Measurements from ENCODE around the gene C16orf89. TPM values are rescaled to one million over a fixed set of nuclear protein-coding genes. Genes with fewer than 3 reads are reported as not detected.
A peak's percentile ranks its signal among the peaks of the same experiment; 100 is the strongest.
"Not testable (repeated sequence)": the region's sequence is repeated elsewhere in the genome, so short reads cannot be mapped to it uniquely, and the experiment has no call there.

C16orf89 gene
- total and polyA plus RNA-seq, 7 donors, result 2.5 to 15.7 (median 6.6) TPM

- Histone ChIP-seq H3K27ac (no peak overlapping the region), H3K9me3 (no peaks in the 10 kb centered on the region), H3K4me3 (no peak overlapping the region), H3K27me3 (no peaks in the 10 kb centered on the region), H3K36me3 (peaks cover 6 to 75% (median 28%) of the 10 kb centered on the region in 4 donors), H3K4me1 (peaks cover 0 to 9% (median 6%) of the 10 kb centered on the region in 4 donors)
- intact Hi-C loops (cut with DNase I), result no loop called here
- 98% methylated on average over 13 of the region's 13 CpGs for WGBS, 2 donors
- TF ChIP-seq EP300 (IDR thresholded peaks at IDR 0.05) (no peak), POLR2AphosphoS5 (IDR thresholded peaks at IDR 0.05) (no peak), POLR2A (IDR thresholded peaks at IDR 0.05) (no peak)
- TF ChIP-seq, protein P1, sequence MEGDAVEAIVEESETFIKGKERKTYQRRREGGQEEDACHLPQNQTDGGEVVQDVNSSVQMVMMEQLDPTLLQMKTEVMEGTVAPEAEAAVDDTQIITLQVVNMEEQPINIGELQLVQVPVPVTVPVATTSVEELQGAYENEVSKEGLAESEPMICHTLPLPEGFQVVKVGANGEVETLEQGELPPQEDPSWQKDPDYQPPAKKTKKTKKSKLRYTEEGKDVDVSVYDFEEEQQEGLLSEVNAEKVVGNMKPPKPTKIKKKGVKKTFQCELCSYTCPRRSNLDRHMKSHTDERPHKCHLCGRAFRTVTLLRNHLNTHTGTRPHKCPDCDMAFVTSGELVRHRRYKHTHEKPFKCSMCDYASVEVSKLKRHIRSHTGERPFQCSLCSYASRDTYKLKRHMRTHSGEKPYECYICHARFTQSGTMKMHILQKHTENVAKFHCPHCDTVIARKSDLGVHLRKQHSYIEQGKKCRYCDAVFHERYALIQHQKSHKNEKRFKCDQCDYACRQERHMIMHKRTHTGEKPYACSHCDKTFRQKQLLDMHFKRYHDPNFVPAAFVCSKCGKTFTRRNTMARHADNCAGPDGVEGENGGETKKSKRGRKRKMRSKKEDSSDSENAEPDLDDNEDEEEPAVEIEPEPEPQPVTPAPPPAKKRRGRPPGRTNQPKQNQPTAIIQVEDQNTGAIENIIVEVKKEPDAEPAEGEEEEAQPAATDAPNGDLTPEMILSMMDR (IDR thresholded peaks at IDR 0.05), result no peak
- DNase-seq, result no peak
These were observed 11.5 kb upstream of the C16orf89 start for GRCh38 chr16:5077304-5077703.

- 90 to 92% methylated on average over 5 of the region's 5 CpGs for WGBS, 2 donors
- intact Hi-C loops (cut with DNase I), result no loop called here
- no peaks in the 10 kb centered on the region for H3K27me3 ChIP-seq
These were observed 9.9 kb upstream of the C16orf89 start for GRCh38 chr16:5075637-5076036.

DNA sequence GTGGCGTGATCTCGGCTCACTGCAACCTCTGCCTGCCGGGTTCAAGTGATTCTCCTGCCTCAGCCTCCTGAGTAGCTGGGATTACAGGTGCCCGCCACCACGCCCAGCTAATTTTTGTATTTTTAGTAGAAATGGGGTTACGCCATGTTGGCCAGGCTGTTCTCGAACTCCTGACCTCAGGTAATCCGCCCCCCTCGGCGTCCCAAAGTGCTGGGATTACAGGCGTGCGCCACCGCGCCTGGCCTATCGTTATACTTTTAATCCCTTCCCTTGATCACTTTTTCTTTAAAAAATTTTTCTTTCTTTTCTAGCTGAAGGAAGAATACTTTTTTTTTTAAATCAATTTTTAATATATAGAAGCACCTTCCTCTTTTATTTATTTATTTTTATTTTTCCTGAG is 8.0 kb upstream of the C16orf89 start:
- peaks cover 0 to 18% (median 13%) of the 10 kb centered on the region in 4 donors for H3K4me1 ChIP-seq
- intact Hi-C loops (cut with DNase I), result loop anchor here (5.0 kb wide), 1 partner anchor 41 kb away; the partner anchor contains the start of gene NAGPA
- H3K36me3 ChIP-seq, result peaks cover 6 to 45% (median 20%) of the 10 kb centered on the region in 4 donors
- not testable (repeated sequence) for DNase-seq, H3K4me3 ChIP-seq, H3K27ac ChIP-seq, H3K27me3 ChIP-seq, H3K9me3 ChIP-seq
- WGBS, 2 donors, result 94% methylated on average over 15 of the region's 15 CpGs

More at GRCh38 chr16:5075637-5076036, 9.9 kb upstream of the C16orf89 start:
- peaks cover 6 to 61% (median 21%) of the 10 kb centered on the region in 4 donors for H3K36me3 ChIP-seq
- no peak overlapping the region for H3K4me3 ChIP-seq
- no peak overlapping the region for H3K27ac ChIP-seq
- peaks cover 0 to 18% (median 13%) of the 10 kb centered on the region in 4 donors for H3K4me1 ChIP-seq
- DNase-seq, result no peak
- TF ChIP-seq, protein P1 (IDR thresholded peaks at IDR 0.05), result no peak
- no peak for TF ChIP-seq EP300 (IDR thresholded peaks at IDR 0.05)
- no peak for TF ChIP-seq POLR2A (IDR thresholded peaks at IDR 0.05)
- TF ChIP-seq POLR2AphosphoS5 (IDR thresholded peaks at IDR 0.05), result no peak
- H3K9me3 ChIP-seq, result no peaks in the 10 kb centered on the region

DNA sequence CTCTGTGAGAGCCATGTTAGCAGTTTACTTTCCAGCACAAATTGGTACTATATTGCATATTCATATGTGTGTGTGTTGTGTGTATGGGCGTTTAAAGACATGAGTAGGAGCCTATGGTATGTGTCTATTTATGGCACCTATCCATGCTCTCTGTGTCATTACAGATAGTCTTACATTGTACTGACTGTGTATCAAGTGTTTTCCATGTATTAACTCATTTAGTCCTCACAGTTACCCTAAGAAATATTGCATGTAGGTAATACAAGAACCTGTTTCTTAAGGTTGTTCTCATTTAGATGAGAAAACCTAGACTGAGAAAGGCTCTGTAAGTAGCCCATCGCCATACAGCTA is 7.5 kb upstream of the C16orf89 start:
- Histone ChIP-seq H3K4me1 (peaks cover 0 to 18% (median 13%) of the 10 kb centered on the region in 4 donors), H3K4me3 (no peak overlapping the region), H3K27ac (no peak overlapping the region), H3K9me3 (no peaks in the 10 kb centered on the region), H3K27me3 (no peaks in the 10 kb centered on the region), H3K36me3 (peaks cover 6 to 40% (median 18%) of the 10 kb centered on the region in 4 donors)
- TF ChIP-seq POLR2AphosphoS5 (IDR thresholded peaks at IDR 0.05), result no peak
- no peak for TF ChIP-seq EP300 (IDR thresholded peaks at IDR 0.05)
- TF ChIP-seq, protein P1 (IDR thresholded peaks at IDR 0.05), result no peak
- TF ChIP-seq POLR2A (IDR thresholded peaks at IDR 0.05), result no peak
- WGBS, 2 donors, result 86 to 91% methylated on average over 2 of the region's 2 CpGs
- DNase-seq, result no peak
- intact Hi-C loops (cut with DNase I), result loop anchor here (5.0 kb wide), 1 partner anchor 41 kb away; the partner anchor contains the start of gene NAGPA

DNA sequence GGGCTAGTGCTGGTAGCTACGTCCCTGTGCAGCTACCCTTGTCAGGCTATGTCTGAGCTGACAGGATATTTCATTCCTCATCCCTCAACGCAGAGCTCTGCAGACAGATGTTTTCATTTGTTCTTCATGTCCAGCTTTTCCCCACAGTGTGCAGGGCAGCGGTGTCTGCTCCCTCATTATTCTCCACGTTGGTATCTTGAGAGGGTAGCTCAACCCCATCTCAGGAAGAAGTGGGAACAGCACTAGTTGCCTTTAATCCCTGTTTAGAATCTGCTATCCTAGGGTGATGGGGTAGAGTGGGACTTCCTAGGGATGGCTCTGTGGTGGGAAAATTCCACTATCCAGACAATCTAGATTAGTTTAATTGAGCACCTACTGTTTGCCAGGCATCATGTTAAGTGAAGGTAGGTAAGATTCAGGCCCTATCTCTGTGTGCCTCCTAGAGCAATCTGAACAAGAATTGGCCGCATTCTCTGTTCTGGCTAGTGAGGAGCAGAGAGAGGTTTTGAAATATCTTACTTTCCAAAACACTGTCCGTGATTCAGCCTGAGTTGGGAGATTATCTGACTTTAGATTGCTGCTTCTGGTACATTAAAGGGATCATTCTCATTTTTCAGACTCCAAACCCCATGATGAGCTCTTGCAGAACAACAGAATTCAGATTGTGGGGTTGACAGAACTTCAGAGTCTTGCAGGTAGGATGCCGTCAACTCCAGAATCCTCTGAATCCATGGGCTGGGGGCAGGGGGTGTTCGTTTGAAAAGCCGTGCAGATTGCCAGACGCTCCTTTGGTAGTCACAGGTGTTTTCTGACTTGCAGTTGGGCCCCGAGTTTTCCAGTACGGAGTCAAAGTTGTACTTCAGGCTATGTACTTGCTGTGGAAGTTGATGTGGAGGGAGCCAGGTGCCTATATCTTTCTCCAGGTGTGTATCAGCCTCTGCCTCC is 6.8 kb upstream of the C16orf89 start:
- DNase-seq, result peak; percentile 51
- intact Hi-C loops (cut with DNase I), result loop anchor here (5.0 kb wide), 1 partner anchor 40 kb away; the partner anchor contains the start of gene NAGPA
- Histone ChIP-seq H3K36me3 (peaks cover 6 to 33% (median 15%) of the 10 kb centered on the region in 4 donors), H3K27me3 (no peaks in the 10 kb centered on the region), H3K9me3 (no peaks in the 10 kb centered on the region), H3K4me1 (peaks cover 0 to 18% (median 13%) of the 10 kb centered on the region in 4 donors), H3K27ac (peak overlapping the region; percentile 76 to 84 (median 78)), H3K4me3 (peak overlapping the region; percentile 58 to 81 (median 66))
- WGBS, 2 donors, result 57 to 65% methylated on average over 12 of the region's 12 CpGs
- no peak for TF ChIP-seq EP300 (IDR thresholded peaks at IDR 0.05)
- TF ChIP-seq, protein P1 (IDR thresholded peaks at IDR 0.05), result no peak
- TF ChIP-seq POLR2AphosphoS5 (IDR thresholded peaks at IDR 0.05), result no peak
- no peak for TF ChIP-seq POLR2A (IDR thresholded peaks at IDR 0.05)
